ENCODE measurements around the gene TBCD.
"Not testable (repeated sequence)": the region's sequence is repeated elsewhere in the genome, so short reads cannot be mapped to it uniquely, and the experiment has no call there.

Gene TBCD

GRCh38 chr17:82985428-82985805 is 233.6 kb downstream of the TBCD start:
- no peak overlapping the region for H3K4me3 ChIP-seq (ENCODE audit: low read depth, low read length)

- H3K4me3 ChIP-seq (ENCODE audit: low read depth, low read length), result no peak overlapping the region
Measured at GRCh38 chr17:82985973-82986372, 234.1 kb downstream of the TBCD start.

DNA sequence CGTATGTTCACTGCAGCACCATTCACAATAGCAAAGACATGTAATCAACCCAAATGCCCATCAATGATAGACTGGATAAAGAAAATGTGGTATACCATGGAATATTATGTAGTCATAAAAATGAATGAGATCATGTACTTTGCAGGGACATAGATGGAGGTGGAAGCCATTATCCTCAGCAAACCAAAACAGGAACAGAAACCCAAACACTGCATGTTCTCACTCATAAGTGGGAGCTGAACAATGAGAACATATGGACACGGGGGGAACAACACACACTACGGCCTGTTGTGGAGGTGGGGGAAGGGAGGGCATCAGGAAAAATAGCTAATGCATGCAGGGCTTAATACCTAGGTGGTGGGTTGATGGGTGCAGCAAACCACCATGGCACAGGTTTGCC is 237.2 kb downstream of the TBCD start:
- H3K4me3 ChIP-seq (ENCODE audit: low read depth, low read length), result not testable (repeated sequence)

- no peak overlapping the region for H3K4me3 ChIP-seq (ENCODE audit: low read depth, low read length)
Measured at GRCh38 chr17:82989881-82990280, 238.0 kb downstream of the TBCD start.

GRCh38 chr17:82993005-82993404 is 241.1 kb downstream of the TBCD start:
- no peak overlapping the region for H3K4me3 ChIP-seq (ENCODE audit: low read depth, low read length)
